22Rv1 (cell line): ENCODE measurements around the gene RNF227.

Experiments used
- CTCF ChIP-seq: fragments of 450-650 bp; IDR thresholded peaks from 2 replicates; pipeline ENCODE4 v1.5.1; 2017; ENCODE audit warnings: mild to moderate bottlenecking
- ZFX ChIP-seq: fragments of 450-650 bp; IDR thresholded peaks from 2 replicates; pipeline ENCODE4 v1.6.1; 2017; ENCODE audit warnings: antibody characterized with exemption, borderline replicate concordance

- TF ChIP-seq CTCF (no peak), ZFX (no peak)
These were observed 40.2 kb downstream of the RNF227 start for GRCh38 chr17:7875804-7876370.
